Suppressor macrophage treated with lipopolysaccharide for 1 hour (primary cell): ENCODE data around the gene ARHGAP12.
A peak's percentile ranks its signal among the peaks of the same experiment; 100 is the strongest.
"Not testable (repeated sequence)": the region's sequence is repeated elsewhere in the genome, so short reads cannot be mapped to it uniquely, and the experiment has no call there.

Source experiments
- DNase-seq, 3 donors: peaks; one replicate each; pipeline ENCODE4 v3.0.0-alpha.2; 2020 to 2022

The ARHGAP12 gene, protein sequence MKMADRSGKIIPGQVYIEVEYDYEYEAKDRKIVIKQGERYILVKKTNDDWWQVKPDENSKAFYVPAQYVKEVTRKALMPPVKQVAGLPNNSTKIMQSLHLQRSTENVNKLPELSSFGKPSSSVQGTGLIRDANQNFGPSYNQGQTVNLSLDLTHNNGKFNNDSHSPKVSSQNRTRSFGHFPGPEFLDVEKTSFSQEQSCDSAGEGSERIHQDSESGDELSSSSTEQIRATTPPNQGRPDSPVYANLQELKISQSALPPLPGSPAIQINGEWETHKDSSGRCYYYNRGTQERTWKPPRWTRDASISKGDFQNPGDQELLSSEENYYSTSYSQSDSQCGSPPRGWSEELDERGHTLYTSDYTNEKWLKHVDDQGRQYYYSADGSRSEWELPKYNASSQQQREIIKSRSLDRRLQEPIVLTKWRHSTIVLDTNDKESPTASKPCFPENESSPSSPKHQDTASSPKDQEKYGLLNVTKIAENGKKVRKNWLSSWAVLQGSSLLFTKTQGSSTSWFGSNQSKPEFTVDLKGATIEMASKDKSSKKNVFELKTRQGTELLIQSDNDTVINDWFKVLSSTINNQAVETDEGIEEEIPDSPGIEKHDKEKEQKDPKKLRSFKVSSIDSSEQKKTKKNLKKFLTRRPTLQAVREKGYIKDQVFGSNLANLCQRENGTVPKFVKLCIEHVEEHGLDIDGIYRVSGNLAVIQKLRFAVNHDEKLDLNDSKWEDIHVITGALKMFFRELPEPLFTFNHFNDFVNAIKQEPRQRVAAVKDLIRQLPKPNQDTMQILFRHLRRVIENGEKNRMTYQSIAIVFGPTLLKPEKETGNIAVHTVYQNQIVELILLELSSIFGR

DNA sequence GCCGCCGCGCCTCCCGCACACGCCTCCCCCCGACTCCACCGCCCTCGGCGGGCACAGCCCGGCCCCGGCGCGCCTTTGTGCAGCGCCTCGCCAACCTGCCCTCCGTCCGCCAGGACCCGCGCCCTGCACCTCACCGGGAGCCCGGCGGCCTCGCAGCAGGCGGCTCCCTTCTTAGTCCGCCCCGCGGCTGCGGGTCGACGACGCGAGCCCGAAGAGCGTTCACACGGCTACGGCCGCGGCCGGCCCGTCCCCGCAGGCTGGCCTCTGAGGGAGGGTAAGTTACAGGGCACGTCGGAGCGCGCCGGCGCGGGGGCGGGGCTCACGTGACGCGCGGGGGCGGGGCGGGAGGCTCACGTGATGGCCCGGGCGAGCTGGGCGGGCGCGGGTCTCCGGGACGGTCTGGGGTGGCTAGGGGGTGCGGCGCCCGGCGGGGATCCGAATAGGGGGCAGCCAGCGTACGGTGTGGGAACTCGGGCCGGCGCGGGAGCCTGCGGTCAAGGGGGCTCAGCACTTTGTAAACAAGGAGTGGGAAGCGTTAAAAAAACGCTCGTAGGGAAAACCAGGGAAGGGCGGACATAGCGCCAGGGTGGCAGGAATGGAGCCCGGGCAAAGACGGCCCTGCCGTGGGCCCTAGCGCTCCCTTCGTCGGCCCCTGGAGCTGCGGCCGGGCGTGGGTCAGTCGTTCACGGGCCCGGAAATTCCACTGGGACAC is at the start of gene ARHGAP12:
TSS of gene ARHGAP12 (minus strand) at position 283 of the 712 bp plus-strand sequence. CDS start 19,976 bp downstream, outside the sequence.
- peak; percentile 81 to 94 (median 90) for DNase-seq

DNA sequence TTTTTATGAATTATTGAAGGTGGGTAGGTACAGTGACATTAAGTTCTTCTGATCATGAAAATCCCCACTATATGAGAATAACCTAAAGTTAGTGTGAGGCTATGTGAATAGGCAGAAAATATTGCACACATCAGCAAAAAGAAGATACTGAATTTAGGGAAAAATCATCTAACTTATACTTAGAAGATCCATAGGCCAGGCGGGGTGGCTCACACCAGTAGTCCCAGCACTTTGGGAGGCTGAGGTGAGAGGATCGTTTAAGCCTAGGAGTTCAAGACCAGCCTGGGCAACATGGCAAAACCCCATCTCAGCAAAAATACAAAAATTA is 49.5 kb upstream of the ARHGAP12 start:
- no peak for DNase-seq

- DNase-seq: peak; percentile 69 to 89 (median 80)
These were observed 49.0 kb upstream of the ARHGAP12 start for GRCh38 chr10:31977440-31978155.

DNA sequence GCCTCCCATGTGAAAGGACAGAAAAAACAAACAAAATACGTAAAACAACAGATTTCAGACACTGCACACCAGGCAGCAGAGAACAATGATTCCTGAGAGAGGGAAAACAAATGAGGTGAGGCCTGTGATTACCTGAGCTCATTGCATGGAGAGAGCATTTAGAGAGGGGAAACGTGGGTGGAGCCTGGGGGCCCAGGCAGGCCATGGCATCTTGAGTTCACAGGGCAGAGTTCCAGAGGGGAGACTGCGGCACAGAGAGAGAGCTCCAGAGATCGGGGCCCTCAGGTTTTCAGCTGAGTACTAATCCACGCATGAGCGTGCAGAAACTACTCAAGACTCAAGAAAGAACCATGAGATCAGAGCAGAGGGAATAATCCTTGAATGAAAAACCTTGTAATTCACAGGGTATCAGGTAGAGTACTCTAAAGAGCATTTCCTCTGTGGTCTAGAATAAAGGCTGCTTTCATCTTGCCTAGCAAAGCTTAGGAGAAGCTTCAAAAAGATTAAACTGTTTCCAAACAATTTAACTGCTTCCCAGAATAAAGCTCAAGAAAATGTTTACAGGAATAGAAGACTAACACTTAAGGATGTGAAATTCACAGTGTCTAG is 46.6 kb upstream of the ARHGAP12 start:
- DNase-seq: no peak

DNA sequence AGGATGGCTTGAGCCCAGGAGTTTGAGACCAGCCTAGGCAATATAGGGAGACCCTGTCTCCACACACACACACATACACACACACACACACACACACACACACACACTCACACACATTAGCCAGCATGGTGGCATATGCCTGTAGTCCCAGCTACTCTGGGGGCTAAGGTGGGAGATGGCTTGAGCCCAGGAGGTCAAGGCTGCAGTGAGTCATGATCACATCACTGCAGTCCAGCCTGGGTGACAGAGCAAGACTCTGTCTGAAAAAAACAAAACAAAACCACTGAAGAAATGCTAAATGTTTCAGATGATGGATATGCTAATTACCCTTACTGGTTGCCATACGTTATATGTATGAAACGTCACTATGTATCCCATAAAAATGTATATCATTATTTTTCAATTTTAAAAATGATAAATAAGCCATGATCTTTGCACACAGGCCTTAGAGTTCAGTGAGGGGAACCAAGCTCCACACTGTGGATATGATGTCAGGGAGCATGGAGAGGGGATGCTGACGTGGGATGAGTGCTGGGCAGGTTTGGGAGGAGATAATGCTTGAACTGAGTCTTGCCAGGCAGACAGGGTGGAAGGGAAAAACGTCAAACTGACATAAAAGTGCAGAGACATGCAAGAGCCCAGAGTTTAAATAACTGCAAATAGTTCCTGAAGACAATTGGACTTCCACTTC is 45.9 kb upstream of the ARHGAP12 start:
- no peak for DNase-seq

- peak in 2 of 3 donors; percentile 41 to 55 for DNase-seq
These were observed 43.9 kb upstream of the ARHGAP12 start for GRCh38 chr10:31972519-31973041.

GRCh38 chr10:31969847-31970246 is 41.2 kb upstream of the ARHGAP12 start:
- not testable (repeated sequence) for DNase-seq

GRCh38 chr10:31963589-31963980 is 35.0 kb upstream of the ARHGAP12 start:
- no peak for DNase-seq

- no peak for DNase-seq
These were observed 34.4 kb upstream of the ARHGAP12 start for GRCh38 chr10:31962826-31963588.

DNA sequence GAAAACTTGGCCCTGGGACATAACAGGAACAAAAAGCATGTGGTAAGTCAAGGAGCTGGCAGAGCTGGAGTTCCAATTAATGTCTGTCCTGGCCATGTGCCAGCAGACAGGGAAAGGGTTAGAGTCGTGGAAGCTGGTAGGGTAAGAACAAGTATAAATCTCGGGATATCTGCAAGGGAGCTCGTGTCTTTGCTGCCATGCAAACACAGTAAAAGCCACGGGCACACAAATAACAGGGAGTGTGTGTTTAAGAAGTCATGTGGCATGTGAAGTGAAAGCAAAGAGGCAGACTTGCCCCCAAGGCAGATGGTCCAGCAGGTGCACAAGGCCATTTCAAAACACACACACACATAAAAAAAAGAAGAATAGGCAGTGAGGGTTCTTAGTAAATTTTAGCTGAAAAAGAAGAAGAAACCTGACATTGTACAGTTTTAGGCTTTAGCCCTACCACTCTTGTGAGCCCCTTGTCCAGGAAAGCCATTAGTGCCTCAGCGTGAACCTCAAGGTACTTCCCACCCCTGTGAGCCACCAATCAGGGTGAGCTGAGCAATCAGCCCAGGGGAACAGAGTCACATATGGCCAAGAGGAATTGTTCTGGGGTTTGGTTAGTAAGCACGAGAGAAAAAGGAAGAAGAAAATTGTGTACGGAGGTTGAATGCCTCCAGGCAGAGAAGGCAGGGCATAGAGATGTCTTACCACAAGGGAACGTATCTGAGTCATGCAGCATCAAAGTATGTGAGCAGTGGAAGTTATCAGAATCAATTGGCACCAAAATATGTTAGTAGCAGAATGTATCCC is 32.8 kb upstream of the ARHGAP12 start:
- DNase-seq: peak; percentile 73 to 89 (median 85)

GRCh38 chr10:31959461-31960173 is 31.0 kb upstream of the ARHGAP12 start:
- peak in 2 of 3 donors; percentile 29 for DNase-seq

DNA sequence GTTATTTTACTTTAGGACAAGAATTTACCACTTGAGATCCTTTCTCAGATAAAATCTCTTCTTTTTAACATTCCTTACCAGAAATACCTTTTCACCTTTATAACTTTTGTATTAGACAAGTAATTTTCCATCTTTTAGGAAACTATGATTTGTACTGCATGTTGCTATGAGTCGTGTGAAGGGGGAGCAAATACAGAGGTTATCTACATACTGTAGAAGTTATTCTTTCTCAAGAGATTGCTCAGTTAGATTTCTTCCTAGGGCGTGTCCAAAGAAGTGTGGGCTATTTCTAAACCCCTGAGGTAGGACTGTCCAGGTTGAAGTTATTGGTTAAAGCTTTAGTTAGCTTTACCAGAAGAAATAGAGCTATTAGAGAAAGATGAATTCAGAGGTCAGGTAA is 30.2 kb upstream of the ARHGAP12 start:
- no peak for DNase-seq

DNA sequence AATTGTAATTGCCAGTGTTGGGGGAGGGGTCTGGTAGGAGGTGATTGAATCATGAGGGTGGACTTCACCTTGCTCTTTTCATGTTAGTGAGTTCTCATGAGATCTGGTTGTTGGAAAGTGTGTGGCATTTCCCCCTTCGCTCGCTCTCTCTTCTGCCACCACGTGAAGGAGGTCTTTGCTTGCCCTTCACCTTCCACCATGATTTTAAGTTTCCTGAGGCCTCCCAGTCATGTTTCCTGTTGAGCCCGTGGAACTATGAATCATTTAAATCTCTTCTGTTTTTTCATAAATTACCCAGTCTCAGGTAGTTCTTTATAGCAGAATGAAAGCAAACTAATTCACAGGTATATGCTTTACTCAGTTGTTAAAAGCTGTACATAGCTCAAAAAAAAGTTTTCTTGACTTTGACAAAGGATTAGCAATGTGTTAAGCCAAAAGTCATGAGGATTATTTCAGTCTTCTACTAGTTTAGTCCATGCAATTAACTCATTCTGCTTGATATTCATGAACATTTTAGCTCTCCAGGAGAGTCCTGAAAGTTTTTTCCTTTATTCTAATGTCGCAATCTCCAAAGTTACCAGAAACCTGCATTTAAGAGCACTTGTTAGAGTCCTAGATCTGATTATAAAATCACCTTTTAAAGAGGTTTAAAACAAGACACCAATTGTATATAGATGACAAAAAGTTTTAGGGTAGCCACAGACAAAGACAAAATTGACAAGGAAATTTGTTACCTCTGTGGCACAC is 27.7 kb upstream of the ARHGAP12 start:
- no peak for DNase-seq

GRCh38 chr10:31954410-31955191 is 26.0 kb upstream of the ARHGAP12 start:
- DNase-seq: no peak

- no peak for DNase-seq
These were observed 24.8 kb upstream of the ARHGAP12 start for GRCh38 chr10:31953480-31953879.

- DNase-seq: no peak
These were observed 24.4 kb upstream of the ARHGAP12 start for GRCh38 chr10:31953080-31953479.

DNA sequence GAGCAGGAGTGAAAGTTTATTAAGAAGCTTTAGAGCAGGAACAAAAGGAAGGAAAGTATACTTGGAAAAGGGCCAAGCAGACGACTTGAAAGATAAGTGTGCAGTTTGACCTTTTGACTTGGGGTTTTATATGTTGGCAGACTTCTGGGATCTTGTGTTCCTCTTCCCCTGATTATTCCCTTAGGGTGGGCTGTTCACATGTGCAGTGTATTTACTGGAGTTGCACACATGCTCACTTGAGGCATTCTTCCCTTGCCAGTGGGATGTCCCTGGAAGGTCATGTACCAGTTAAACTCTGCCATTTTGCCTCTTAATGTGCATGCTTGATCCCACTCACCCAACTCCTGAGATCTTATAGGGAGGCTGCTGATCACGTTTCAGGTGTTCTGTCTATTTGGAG is 23.4 kb upstream of the ARHGAP12 start:
- no peak for DNase-seq
